H1 (cell line): ENCODE data around the gene DPH1. TPM values are rescaled to one million over a fixed set of nuclear protein-coding genes. Genes with fewer than 3 reads are reported as not detected.

Experiments used
- CEBPB ChIP-seq: IDR thresholded peaks from 2 replicates; pipeline ENCODE4 v1.6.1; 2012; ENCODE audit warnings: low read depth, low read length
- EP300 ChIP-seq, 2 experiments: IDR thresholded peaks; 1 replicate in 1 of 2; 2 replicates in 1 of 2; pipeline ENCODE4 v1.6.1; 2011 to 2012; ENCODE audit warnings: low read depth in 2 of 2, low read length in 2 of 2, mild to moderate bottlenecking in 2 of 2, borderline replicate concordance in 1 of 2, inconsistent platforms in 1 of 2, moderate library complexity in 1 of 2
- HDAC2 ChIP-seq, 2 experiments: fragments of 300-600 bp in 1 of 2; sonication (generic) in 1 of 2; IDR thresholded peaks; 2 replicates each; pipeline ENCODE4 v1.6.1; 2011 to 2012; ENCODE audit warnings: low read depth in 2 of 2, low read length in 2 of 2, mild to moderate bottlenecking in 2 of 2, moderate library complexity in 2 of 2, borderline replicate concordance in 1 of 2, inconsistent platforms in 1 of 2
- KDM4A ChIP-seq: IDR thresholded peaks from one replicate; pipeline ENCODE4 v1.7.1; 2012; ENCODE audit warnings: low read depth, mild to moderate bottlenecking, moderate library complexity, low read length, inconsistent platforms; ENCODE audit not compliant: severe bottlenecking
- MAFK ChIP-seq: IDR thresholded peaks from 2 replicates; pipeline ENCODE4 v1.6.1; 2012; ENCODE audit warnings: low read depth, mild to moderate bottlenecking, improper control_type of control experiment, low read length
- MAX ChIP-seq: IDR thresholded peaks from 2 replicates; pipeline ENCODE4 v1.6.1; 2012; ENCODE audit warnings: inconsistent platforms
- RFX5 ChIP-seq: IDR thresholded peaks from 2 replicates; pipeline ENCODE4 v1.6.1; 2011; ENCODE audit warnings: low read depth, low read length, improper control_type of control experiment, borderline replicate concordance
- polyA plus RNA-seq, 7 experiments: library from polyadenylated mRNA; depleted of rRNA in 3 of 7; stranded (reverse) in 5 of 7; unstranded in 2 of 7; fragments of >200 nt in 5 of 7; fragments of 200-250 nt in 2 of 7; gene quantifications; 1 replicate in 5 of 7; 2 replicates in 1 of 7; 4 replicates in 1 of 7; pipeline versions ENCODE4 v1.2.1 to v1.2.3, GENCODE V29; 2011 to 2013; ENCODE audit warnings: missing spikeins in 2 of 7, mixed read lengths in 2 of 7
- total RNA-seq: library from RNA; stranded (reverse); fragmentation: NEBNext Ultra II Directional; extraction: Animal tissue kit (Norgen Biotek cat#: 25700); gene quantifications from 2 replicates; pipeline ENCODE4 v1.2.1, GENCODE V29; 2021

The DPH1 gene
- total and polyA plus RNA-seq, 2 of the 8 experiments (the other 6 are each of a cell fraction or from before 2014, with no cell fraction given) = 24.9 to 30.0 TPM

- peak; percentile 3 for TF ChIP-seq KDM4A
- peak in 1 of 2 experiments; percentile 53; a peak in 1 of 4 replicates for TF ChIP-seq HDAC2 (IDR thresholded peaks at IDR 0.05; ENCODE audit: borderline replicate concordance in 1 of 2, low read depth in 2 of 2, low read length in 2 of 2)
- TF ChIP-seq EP300 (IDR thresholded peaks at IDR 0.05; ENCODE audit: borderline replicate concordance in 1 of 2, low read depth in 2 of 2, low read length in 2 of 2) = 0 out of 3 replicates have a peak, but pooled peaks of 1 of the 2 experiments have one; percentile 30
- no peak for TF ChIP-seq MAFK
- TF ChIP-seq CEBPB = peak; percentile 65
- TF ChIP-seq RFX5 = peak; percentile 51; the same call in 1 of the 2 replicates
- TF ChIP-seq MAX = peak; percentile 34; the same call in 1 of the 2 replicates
These were observed 6.0 kb upstream of the DPH1 start (continued) for GRCh38 chr17:2023692-2024571.
